ENCODE measurements around the gene DCDC1. TPM values are rescaled to one million over a fixed set of nuclear protein-coding genes. Genes with fewer than 3 reads are reported as not detected.

DCDC1 gene
- total RNA-seq, 1 experiment from 2014 or later = not detected

DNA sequence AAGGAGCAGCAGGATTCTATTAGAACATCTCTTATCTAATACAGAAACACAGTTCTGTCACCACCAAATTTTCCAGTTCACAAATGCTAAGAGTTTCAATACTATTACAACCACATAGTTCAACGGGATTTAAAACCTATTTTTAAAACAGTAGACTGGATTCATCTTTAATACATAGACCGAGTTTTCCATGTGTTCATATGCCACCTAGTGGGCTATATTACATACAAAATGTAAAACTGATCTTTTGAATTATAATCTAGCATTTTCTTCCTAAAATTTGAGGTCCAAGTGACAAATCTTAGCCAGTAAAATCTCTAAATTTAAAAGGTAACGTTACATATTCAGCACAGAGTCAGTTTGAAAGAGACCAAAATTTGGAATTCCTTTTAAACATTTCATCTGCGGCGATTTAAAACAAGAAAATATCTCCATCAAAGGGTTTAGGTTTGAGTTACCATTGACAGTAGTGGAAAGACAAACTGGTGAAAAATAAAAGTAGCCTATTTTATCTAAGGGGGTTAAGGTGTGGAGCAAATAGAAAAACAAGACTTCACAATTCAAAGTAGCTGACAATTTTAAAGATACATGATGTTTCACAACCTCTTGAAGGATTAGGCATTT lies 514.0 kb downstream of the DCDC1 start:
- DNase-seq (ENCODE audit: low spot score) = peak; percentile 2

DNA sequence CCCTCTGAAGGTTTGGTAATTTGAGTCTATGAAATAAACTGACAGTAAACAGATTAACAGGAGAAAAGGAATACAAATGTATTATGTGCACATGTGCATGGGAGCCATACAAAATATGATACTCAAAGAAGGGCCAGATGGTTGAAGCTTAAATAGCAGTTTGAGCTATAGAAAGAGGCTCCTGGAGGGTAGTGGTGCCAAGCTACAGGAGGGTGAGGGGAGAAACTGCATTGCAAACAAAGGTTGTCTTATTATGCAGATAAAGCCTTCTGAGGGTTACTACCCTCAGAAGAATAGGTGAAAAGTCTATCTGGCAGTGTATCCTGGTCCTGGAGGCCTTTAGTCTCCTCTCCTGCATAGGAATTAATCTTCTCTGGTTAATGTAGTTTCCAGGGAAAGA lies 516.1 kb downstream of the DCDC1 start:
- no peak for DNase-seq (ENCODE audit: low spot score)

DNA sequence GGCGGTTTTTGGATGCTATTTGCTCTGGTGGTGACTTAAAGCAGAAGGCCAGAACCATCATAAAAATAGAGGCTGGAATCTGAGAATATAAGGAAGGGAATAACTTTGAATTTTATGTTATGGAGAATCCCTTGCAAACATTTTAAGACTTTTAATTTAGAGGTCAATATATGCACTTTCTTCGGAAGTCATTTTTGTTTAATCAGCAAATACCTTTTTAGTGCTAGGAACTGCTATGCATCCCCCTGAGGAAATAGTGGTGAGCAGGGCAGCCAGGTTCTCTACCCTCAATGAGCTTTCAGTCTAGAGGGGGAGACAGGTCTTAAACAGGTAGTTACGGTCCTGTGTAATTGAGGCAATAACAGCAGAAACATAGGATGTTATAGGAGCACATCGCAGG lies 516.9 kb downstream of the DCDC1 start:
- no peak for DNase-seq (ENCODE audit: low spot score)

DNA sequence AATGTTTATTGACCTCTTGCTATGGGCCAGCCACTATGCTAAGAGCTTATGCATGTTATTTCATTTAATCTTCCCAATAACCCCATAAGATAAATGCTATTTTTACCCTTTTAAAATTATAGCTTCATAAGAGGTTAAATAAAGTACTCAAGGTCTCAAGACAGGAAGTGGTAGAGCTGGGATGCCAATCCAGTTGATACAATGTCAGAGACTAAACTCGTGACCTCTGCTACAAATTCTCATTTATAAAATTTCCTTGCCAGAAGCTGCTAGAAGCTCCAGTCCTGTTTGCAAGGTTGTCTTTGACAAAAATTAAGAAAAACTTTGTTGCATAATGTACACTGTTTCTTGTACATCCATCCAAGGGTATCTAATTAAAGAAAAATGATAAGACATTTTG lies 517.4 kb downstream of the DCDC1 start:
- no peak for DNase-seq (ENCODE audit: low spot score)

DNA sequence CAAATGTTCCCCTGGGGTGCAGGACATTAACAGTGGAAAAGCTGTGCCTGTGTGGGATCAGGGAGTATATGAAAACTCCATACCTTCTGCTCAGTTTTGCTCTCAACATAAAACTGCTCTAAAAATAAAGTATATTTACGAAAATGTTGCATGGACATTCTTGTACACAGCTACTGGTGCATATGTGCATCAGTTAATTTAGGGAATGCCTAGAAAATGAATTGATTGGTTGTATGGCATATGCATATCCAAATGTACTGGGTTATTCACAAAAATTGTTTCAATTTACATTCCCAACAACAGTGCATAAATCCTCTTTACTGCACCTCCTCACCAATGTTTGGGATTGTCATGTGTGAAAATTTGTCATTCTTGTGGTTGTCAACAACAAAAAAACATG lies 532.3 kb downstream of the DCDC1 start:
- no peak for DNase-seq (ENCODE audit: low spot score)

DNA sequence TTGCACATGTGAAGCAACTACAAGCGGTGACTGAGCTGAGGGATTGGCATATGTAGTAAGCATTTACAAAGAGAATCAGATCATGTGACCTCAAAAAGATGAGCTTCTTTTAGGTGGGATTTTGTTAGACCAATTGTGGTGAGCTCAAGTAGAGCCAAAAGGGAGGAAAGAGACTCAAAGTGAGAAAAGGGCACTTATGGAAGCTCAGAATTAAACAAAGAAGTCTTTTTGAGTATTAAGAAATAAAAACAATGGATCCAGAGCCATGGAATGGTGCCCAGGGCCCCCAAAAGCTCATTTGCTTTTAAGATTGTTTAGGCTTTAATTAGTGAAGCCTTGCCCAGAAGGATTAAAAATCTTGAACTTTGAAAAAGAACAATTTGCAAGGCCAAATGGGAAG lies 536.7 kb downstream of the DCDC1 start:
- no peak for DNase-seq (ENCODE audit: low spot score)

DNA sequence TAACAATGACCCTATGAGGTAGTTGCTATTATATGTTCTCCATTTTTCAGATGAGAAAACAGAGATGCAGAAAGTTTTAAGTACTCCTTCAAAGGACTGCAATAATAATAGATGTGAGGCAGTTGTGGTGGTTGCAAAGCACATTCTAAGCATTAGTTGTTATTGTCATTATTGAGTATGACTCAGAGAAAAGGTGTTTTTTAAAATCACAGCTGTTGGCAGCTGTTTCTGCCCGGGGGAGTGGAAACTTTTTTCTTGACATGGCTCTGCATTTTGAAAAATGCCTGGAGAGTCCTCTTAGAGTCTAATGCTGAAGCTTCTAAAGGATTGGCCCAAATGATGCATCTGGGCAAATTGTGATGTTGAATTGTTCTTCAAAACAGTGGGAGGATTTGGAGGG lies 538.9 kb downstream of the DCDC1 start:
- DNase-seq (ENCODE audit: low spot score) = no peak

DNA sequence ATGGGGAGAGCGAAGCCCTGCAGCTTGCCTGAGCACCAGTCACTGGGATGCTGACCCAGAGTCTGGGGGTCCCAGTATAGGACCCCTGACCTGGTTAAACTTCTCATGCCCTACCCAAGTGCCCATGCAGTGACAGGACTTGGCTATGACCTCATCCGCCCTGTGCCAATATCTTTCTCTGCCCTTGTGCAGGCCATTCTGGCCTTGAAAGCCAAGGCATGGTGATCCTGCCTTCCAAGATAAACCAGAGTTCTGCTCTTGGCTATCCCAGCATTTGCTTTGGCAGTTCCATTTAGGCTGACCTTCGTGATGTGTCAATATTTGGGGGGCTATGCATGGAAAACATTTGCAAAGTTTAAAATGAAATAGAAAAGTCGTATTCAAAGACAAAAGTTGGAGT lies 542.6 kb downstream of the DCDC1 start:
- no peak for DNase-seq (ENCODE audit: low spot score)

DNA sequence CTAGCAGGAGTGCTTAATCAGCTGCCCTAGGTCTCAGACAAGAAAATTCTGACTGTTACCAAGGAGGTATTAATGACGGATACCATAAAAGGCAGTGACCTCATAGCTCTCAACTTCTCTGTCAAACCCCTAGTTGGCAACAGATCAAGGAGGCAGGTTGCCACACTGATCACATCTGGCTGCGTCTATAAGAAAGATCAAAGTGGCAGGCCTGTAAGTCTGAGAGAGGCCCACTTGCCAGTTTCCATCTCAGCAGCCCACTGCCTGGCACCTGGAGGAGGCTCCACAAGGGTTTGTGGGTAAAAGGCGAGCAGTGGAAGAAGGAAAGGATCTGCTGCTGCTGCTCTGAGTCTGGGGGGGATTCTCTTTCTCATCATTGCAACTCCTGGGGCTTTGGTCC lies 543.8 kb downstream of the DCDC1 start:
- no peak for DNase-seq (ENCODE audit: low spot score)

DNA sequence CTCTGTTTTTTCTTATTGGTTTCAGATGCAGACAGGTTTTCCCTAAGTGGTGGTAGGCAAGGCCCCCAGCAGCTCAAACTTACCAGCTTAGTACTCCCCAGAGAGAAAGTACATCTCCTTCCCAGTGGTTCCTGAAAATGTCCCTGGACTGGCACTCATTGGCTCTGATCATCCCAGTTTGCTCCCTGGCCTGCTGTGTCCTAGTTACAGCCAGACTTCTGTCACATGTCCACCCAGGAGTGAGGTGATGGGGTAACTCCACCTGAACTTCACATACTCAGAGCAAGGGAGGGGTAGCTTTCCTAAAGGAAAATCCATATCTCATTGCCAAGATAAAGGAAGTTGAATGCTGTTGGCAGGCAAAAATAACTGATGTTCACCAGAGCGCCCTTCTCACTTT lies 546.4 kb downstream of the DCDC1 start:
- DNase-seq (ENCODE audit: low spot score) = no peak

DNA sequence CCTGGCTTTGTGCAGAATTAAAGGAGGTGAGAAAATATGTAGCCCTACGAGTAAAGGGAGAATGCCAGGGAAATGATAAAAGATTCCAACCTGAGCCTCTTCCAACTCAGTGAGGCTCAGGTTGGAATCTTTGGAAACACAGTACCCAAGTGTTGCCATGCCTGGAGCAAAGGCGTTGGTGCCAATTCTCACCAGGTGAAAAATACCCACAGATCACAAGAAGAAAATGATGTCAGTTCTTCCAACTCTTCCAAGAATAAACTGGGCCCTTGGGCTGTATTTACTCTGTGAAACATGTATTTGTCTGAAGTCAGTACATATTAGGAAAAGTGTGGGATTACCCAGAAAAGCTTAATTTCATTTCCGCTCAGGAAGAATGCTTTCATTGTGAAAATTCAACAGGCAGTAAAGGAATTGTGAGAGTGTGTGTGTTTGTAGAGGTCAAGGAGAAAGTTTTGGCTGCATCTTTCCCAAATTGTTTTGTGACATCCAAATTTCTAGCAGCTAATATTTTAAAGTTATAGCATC lies 548.0 kb downstream of the DCDC1 start:
- DNase-seq (ENCODE audit: low spot score) = no peak

DNA sequence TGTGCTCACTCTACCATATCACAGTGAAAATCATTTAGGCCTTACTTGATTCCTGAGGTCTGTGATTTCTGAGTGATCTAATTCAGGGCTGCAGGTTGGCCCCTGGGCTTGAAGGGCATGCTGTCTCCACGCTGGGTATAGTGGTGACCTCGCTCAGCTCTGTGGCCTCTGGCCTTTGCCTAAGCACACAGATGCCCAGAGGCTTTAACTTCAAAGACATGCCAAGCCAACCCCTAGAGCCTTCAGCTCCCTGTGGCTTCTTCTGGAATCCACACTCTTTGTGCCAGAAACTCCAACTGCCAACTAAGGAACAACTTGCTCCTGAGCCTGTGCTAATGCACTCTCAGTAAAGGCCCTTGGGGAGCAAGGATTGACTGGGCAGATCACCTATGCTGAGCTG lies 550.8 kb downstream of the DCDC1 start:
- no peak for DNase-seq (ENCODE audit: low spot score)

DNA sequence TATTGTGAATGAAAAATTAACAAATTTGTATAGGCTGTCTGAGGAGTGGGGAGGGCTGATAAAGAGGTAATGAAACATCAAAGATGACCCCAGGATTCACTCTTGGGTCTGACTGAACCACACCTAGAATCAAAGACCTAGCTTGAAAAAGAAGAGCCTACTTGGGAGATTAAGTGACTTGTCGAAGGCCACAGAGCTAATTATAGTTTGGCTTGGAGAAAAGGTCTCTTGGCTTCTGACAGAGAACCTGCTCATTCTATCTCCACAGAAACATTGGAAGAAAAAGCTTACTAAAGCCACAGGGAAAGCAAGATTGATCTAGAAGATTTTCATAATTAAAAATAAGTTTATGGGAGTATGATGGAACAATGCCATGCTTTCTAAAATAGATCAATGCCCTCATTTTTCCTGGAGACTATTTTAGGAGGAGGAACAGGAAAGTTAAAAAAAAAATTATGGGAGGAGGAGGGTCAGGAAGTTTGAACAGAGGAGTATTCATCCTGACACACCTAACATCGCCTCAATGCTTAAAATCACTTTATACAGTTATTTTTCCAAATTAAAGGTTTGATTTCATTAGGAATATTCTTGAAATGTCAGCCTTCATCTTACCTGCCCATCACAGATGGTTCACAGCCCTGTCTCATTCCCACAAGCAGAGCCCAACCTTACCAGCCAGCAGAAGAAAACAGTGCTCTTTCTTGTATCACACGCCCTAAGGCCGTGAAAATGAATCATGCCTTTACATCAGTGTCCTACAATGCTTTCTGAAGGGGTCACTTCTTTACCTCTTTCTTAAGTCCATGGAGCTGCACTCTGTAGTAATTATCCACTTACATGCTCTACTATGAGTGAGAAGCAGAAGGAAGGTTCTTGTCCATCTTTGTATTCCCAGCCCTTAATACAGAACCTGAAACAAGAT lies 552.3 kb downstream of the DCDC1 start:
- no peak for DNase-seq (ENCODE audit: low spot score)

DNA sequence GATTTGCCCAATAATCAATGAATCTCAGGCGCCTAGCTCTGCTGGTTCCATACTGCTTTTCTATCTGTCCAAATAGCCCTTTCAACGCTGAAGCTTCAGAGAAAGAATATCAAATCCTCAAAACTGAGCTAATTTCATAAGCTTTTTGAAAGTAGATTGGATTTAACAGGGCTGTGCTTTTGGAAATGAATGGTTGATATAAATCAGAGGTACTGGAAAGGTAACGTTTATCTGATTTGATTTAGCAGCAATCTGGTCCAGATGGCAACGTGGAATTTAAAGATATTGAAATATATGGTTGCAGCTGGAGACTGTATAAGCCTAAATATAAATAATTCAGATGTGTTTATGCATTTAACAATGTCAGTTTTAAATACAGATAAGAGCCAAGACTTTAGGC lies 553.9 kb downstream of the DCDC1 start:
- no peak for DNase-seq (ENCODE audit: low spot score)

DNA sequence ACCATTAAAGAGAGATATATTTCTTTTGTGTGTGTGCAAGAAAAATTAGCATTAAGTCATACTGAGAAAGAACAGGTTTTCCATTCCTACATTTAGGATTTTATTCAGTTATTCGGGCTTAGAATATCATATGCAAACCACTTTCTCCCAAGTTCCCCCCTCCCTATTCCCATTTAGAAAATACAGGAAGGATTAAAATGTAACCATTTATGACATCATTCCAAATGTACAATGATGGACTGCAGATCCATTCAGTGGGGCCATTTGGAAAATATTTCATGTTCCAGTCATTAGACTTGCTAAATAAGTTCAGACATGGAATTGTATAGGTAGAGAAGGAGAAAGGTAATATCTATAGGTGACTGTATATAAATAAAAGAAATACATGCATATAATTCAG lies 554.8 kb downstream of the DCDC1 start:
- no peak for DNase-seq (ENCODE audit: low spot score)

Other genes starting within 250 kb of the DCDC1 start
- 16.1 and 18.2 TPM in 2 replicates for gene DNAJC24, start 121 bp upstream of the DCDC1 start, total RNA-seq (2014; rRNA removed; shearing (Covaris generic))
- gene IMMP1L, start 139.9 kb upstream of the DCDC1 start, total RNA-seq (2014; rRNA removed; shearing (Covaris generic)) = 17.5 and 91.2 TPM in 2 replicates
- gene ELP4, start 140.0 kb upstream of the DCDC1 start, total RNA-seq (2014; rRNA removed; shearing (Covaris generic)) = 32.4 and 33.0 TPM in 2 replicates

Measured in A172 (cell line).